H1 (cell line): ENCODE measurements around the gene RAB3IL1. TPM values are rescaled to one million over a fixed set of nuclear protein-coding genes. Genes with fewer than 3 reads are reported as not detected.

Experiments used
- ATF2 ChIP-seq: IDR thresholded peaks from 2 replicates; pipeline ENCODE4 v1.6.1; 2012; ENCODE audit warnings: low read length, inconsistent platforms
- SP1 ChIP-seq: IDR thresholded peaks from 2 replicates; pipeline ENCODE4 v1.6.1; 2011; ENCODE audit warnings: low read depth, low read length
- TAF1 ChIP-seq: IDR thresholded peaks from 2 replicates; pipeline ENCODE4 v1.6.1; 2011; ENCODE audit warnings: mild to moderate bottlenecking, low read depth, low read length
- polyA plus RNA-seq, 7 experiments: library from polyadenylated mRNA; depleted of rRNA in 3 of 7; stranded (reverse) in 5 of 7; unstranded in 2 of 7; fragments of >200 nt in 5 of 7; fragments of 200-250 nt in 2 of 7; gene quantifications; 1 replicate in 5 of 7; 2 replicates in 1 of 7; 4 replicates in 1 of 7; pipeline versions ENCODE4 v1.2.1 to v1.2.3, GENCODE V29; 2011 to 2013; ENCODE audit warnings: missing spikeins in 2 of 7, mixed read lengths in 2 of 7
- total RNA-seq: library from RNA; stranded (reverse); fragmentation: NEBNext Ultra II Directional; extraction: Animal tissue kit (Norgen Biotek cat#: 25700); gene quantifications from 2 replicates; pipeline ENCODE4 v1.2.1, GENCODE V29; 2021

The RAB3IL1 gene
- total and polyA plus RNA-seq, 2 of the 8 experiments (the other 6 are each of a cell fraction or from before 2014, with no cell fraction given) = 6.8 to 7.9 TPM

GRCh38 chr11:61860054-61860903 lies 57.1 kb downstream of the RAB3IL1 start (continued):
- TF ChIP-seq ATF2 (no peak), TAF1 (no peak), SP1 (no peak)
- TF ChIP-seq, all 59 proteins: peak for 0
